GM06990 (cell line): Measurements from ENCODE around the gene LY6G5C.

ENCODE experiments used
- DNase-seq: peaks from one replicate; pipeline ENCODE4 v3.0.0-alpha.2; 2011; ENCODE audit not compliant: insufficient read length; ENCODE audit errors: extremely low read depth
- H3K27me3 ChIP-seq: replicated peaks from 2 replicates; pipeline ENCODE4 v1.6.0; 2011; ENCODE audit warnings: low read length; ENCODE audit not compliant: control insufficient read depth, insufficient read depth
- H3K36me3 ChIP-seq: 2 replicates; pipeline ENCODE4 v1.5.1; 2011; ENCODE audit warnings: low read length; ENCODE audit not compliant: control insufficient read depth, insufficient read depth
- H3K4me3 ChIP-seq: replicated peaks from 2 replicates; pipeline ENCODE4 v1.5.1; 2011; ENCODE audit warnings: low read depth, mild to moderate bottlenecking, control low read depth, low read length
- TF ChIP-seq, protein P1 (sequence below): IDR thresholded peaks from 2 replicates; pipeline ENCODE4 v1.5.1; 2011; ENCODE audit warnings: low read length, control low read depth, mild to moderate bottlenecking, inconsistent platforms; ENCODE audit not compliant: insufficient read depth, poor library complexity, severe bottlenecking

Gene LY6G5C

DNA sequence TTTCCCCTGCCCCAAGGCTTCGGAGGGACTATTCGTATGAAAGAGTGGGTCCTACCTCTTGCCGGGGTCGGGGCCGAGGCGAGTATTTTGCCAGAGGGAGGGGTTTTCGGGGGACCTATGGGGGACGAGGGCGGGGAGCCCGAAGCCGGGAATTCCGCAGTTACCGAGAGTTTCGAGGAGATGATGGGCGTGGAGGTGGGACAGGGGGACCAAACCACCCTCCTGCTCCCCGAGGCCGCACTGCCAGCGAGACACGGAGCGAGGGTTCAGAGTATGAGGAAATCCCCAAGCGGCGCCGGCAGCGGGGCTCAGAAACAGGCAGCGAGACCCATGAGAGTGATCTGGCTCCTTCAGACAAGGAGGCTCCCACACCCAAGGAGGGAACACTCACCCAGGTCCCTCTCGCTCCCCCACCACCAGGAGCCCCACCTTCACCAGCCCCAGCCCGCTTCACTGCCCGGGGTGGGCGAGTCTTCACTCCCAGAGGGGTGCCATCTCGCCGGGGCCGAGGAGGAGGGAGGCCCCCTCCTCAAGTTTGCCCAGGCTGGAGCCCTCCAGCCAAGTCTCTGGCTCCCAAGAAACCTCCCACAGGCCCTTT, 49.1 kb downstream of the LY6G5C start:
- Histone ChIP-seq H3K4me3 (no peak overlapping the region), H3K27me3 (no peaks in the 10 kb centered on the region), H3K36me3 (peaks cover 69% of the 10 kb centered on the region)
- no peak for DNase-seq
- TF ChIP-seq, protein P1, sequence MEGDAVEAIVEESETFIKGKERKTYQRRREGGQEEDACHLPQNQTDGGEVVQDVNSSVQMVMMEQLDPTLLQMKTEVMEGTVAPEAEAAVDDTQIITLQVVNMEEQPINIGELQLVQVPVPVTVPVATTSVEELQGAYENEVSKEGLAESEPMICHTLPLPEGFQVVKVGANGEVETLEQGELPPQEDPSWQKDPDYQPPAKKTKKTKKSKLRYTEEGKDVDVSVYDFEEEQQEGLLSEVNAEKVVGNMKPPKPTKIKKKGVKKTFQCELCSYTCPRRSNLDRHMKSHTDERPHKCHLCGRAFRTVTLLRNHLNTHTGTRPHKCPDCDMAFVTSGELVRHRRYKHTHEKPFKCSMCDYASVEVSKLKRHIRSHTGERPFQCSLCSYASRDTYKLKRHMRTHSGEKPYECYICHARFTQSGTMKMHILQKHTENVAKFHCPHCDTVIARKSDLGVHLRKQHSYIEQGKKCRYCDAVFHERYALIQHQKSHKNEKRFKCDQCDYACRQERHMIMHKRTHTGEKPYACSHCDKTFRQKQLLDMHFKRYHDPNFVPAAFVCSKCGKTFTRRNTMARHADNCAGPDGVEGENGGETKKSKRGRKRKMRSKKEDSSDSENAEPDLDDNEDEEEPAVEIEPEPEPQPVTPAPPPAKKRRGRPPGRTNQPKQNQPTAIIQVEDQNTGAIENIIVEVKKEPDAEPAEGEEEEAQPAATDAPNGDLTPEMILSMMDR, result no peak

- Histone ChIP-seq H3K4me3 (no peak overlapping the region), H3K36me3 (peaks cover 67% of the 10 kb centered on the region), H3K27me3 (no peaks in the 10 kb centered on the region)
- TF ChIP-seq, protein P1, result no peak
- DNase-seq, result no peak
These were observed 49.7 kb downstream of the LY6G5C start for GRCh38 chr6:31631209-31631608.

DNA sequence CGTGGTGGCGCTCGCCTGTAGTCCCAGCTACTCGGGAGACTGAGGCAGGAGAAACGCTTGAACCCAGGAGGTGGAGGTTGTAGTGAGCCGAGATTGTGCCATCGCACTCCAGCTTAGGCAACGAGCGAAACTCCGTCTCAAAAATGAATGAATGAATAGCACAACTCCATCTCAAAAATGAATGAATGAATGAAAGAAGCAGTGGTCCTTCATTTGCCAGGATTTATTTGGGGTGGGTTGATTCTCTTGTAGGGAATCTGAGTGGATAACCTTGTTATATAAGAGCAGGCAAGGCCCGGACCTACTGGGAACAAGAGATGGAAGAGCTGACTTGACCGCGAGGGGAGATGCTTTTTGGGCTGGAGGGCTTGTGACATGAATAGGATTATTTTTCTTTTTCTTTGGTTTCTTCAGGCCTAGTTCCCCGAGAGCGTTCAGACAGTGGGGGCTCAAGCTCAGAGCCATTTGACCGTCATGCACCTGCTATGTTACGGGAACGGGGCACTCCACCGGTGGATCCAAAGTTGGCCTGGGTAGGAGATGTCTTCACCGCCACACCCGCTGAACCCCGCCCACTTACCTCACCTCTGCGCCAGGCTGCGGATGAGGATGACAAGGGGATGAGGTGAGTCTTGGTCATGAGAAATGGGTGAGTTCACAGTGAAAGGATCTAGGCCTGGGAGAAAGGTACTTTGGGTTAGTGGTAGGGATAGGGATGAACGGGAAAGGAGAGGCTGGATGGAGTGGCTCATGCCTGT, 50.5 kb downstream of the LY6G5C start:
- DNase-seq, result no peak
- TF ChIP-seq, protein P1, result no peak
- Histone ChIP-seq H3K36me3 (peaks cover 70% of the 10 kb centered on the region), H3K27me3 (no peaks in the 10 kb centered on the region), H3K4me3 (no peak overlapping the region)

GRCh38 chr6:31629014-31629413, 51.9 kb downstream of the LY6G5C start:
- TF ChIP-seq, protein P1, result no peak
- DNase-seq, result no peak
- Histone ChIP-seq H3K27me3 (no peaks in the 10 kb centered on the region), H3K4me3 (no peak overlapping the region), H3K36me3 (peaks cover 71% of the 10 kb centered on the region)

DNA sequence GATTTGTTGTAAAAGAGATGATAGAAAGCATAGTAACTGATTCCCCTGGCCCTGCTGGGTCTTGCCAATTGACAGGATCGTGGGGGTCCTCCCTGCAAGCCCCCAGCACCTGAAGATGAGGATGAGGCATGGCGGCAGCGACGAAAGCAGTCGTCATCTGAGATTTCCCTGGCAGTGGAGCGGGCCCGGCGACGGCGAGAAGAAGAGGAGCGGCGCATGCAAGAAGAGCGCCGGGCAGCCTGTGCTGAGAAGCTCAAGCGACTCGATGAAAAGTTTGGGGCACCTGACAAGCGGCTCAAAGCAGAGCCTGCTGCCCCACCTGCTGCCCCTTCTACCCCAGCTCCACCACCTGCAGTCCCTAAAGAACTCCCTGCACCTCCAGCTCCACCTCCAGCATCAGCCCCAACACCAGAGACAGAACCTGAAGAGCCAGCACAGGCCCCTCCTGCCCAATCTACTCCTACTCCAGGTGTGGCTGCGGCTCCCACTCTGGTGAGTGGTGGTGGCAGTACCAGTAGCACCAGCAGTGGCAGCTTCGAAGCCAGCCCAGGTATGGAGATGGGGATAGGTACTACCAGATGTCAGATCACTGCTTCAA, 53.1 kb downstream of the LY6G5C start:
- Histone ChIP-seq H3K27me3 (no peaks in the 10 kb centered on the region), H3K36me3 (peaks cover 71% of the 10 kb centered on the region), H3K4me3 (no peak overlapping the region)
- no peak for DNase-seq
- TF ChIP-seq, protein P1, result no peak
